HuH-7 (cell line): ENCODE results near the gene COL4A6.
A peak's percentile ranks its signal among the peaks of the same experiment; 100 is the strongest.

Experiments used
- DNase-seq: peaks from one replicate; pipeline ENCODE4 v3.0.0; 2011; ENCODE audit warnings: low spot score

COL4A6 gene

DNA sequence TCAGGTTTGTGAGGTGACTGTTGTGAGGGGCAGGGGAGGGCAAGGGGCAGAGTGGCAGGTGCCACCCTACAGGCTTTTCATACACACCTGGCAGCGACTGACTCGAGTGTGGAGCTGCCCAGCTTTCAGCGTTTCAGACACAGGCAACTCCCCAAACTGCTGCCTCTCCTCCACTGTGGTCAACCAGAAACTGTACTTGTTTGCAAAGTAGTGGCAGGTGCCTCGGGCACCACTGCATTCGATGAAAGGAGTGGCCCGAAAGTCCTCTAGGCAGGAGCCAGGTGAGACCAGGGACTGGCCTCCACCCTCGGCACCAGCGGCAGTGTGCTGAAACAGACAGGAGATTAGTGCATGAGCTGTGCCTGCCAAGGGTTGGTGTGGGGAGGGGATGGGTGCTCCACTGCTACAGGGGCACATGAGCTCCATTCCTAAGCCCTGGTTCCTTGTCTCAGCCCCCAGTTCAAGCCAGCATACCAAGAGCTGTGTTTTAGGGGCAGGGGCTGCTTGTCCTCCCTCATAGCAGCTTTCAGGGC is 281.2 kb downstream of the COL4A6 start:
- DNase-seq, result no peak

DNA sequence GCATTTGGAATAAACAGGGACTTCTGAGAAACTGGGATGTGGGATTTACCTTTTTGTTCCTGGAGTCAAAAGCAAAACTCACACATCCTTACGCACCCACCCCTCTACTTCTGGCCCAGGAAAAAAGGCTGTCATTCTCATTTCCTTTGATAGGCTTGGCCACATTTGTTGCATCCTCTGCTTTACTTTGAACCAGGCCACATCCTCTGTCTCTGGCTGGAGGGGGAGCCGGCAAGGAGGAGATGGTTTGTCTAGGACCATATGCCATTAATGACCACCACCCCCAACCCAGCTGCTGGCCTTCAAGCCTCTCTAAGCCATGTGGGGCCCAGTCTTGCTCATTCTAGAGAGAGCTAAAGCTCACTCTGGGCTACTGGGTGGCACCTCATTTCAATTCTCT is 282.1 kb downstream of the COL4A6 start:
- no peak for DNase-seq

DNA sequence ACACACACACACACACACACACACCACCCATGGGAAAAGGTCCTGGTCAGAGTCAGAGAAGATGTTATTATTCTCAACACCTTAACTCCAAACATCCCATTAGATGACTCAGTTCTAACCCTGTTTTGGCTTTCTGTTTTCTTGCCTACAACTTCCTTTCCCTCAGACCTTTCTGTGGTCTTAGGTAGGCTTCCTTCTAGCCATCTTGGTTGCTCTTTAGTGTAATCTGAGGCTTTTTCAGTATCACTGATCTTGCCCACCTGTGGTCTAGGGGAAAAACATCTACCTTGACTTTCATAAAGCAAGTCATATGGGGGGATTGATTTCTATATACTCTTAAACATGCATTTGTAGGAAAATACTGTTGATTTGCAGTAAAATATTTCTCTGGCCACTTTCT is 289.7 kb downstream of the COL4A6 start:
- DNase-seq, result no peak

DNA sequence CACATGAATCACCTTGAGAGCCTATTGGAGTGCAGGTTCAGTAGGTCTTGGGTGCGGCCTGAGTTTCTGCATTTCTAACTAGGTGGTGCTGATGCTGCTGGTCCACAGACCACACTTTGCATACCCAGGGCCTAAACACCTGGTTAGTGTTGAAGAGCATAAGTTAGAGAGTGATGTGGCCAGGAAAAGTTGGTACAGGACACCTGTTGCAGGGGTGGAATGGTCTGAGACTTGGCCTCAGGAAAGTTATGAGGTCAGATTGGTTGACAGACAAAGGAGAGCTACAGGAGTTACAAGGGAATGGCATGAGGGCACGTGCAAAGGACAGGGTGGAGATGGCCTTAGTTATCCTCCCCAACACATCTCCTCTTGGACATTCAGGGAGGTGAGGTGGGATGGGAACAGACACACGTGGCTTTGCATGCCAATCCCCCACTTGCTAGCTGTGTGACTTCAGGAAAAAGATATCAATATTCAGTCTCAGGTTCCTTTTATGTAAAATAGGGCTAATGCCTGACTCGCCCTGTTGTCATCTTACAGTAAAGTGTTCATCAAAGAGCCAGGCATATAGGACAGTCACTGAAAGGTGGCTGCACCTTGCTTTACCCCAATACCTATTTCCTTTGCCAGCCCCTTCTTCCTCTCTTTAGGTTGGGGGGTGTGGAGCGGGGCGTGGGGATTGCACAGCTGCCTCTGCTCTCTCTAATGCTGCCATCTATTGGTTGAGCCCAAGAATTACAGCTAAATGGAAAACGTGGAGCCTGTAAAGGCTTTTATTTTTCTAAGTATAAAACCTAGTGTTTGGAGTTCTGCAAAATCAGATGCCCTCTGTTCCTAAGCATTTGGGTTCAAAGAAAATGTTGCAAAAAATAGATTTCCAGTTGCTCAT is 299.2 kb downstream of the COL4A6 start:
- peak; percentile 26 for DNase-seq

DNA sequence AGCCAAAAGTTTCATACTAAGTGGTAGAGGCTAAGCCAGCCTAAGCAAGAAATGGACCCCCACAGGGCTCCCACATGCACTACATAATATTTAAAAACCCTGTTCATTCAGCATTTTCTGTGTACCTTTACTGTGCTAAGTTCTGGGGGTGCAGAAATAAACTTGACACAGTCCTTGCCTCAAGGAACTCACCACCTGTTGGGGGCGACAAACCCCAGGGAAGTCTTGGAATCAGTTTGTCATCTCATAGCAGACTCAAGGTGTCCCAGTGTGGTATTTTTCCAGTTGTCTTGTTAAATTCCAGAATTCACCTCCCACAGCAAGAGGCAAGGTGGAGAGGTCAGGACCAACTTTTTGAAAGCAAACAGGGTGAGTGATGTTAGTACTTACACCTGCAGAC is 303.5 kb downstream of the COL4A6 start:
- no peak for DNase-seq

DNA sequence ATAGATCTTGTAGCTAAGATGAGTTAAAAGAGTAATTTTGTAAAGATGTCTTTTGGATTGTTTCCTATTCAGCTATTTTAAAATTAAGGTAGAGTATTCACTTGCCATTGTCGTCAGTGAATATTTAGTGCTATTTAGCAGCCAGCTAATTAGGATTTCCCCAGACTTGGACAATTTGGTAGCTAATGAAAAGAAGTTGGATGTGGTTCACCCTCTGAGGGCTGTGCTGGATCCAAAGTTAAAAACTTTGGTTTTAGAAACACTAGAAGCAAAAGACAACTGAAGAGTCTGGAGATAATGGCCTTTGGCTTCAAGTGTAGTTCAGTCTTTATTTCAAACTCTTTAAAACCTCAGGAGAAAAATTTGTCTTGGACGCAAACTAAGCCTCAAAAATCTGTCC is 305.3 kb downstream of the COL4A6 start:
- no peak for DNase-seq

DNA sequence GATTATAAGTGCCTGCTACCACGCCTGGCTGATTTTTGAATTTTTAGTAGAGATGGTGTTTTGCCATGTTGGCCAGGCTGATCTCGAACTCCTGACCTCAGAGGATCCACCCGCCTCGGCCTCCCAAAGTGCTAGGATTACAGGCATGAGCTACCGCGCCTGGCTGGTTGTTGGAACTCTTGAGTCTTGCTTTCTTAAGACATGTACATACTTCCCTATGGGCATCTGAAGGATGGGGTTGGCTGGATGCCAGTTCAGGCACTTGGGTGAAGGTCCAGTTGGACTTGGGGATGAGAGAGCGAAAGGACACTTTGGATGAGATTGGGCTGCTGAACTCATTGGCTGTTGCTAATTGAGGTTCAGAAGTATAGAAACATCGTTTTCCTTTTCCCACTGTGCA is 306.2 kb downstream of the COL4A6 start:
- no peak for DNase-seq

DNA sequence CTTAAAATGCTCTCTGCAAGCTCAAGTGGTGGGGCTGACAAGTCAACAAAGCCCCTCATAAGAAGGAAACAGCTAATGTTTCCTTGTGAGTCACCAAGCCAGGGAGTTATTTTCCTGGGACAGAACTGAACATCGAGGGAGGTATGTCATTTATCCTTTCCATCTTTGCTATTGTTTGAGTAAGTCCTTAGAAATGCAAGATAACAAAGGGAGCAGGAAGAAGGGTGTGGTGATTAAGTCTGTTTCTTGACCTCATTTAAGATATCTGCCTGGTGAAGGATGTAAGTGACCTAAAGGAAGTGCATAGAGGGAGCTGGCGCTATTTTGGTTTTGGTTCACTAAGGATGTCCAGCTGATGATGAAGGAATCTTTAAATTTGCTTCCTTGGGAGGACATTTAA is 306.8 kb downstream of the COL4A6 start:
- no peak for DNase-seq

DNA sequence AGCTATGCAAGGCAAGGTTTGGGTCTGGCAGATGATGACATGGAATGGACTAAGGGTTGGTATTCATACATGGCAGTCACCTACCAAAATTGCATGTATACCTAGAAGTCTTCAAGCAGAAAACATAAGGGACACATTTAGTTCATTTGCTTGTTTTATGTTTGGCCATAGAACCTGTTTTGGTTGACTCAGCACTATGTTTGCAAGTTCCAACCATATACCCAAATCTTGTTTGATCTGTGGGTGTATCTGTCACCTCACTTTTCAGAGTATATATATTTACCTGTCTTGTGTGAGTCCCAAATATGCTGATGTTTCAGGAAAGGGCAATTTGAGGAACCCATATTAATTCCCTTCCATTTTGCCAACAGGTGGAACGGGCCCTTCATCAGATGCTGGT is 307.3 kb downstream of the COL4A6 start:
- DNase-seq, result no peak

DNA sequence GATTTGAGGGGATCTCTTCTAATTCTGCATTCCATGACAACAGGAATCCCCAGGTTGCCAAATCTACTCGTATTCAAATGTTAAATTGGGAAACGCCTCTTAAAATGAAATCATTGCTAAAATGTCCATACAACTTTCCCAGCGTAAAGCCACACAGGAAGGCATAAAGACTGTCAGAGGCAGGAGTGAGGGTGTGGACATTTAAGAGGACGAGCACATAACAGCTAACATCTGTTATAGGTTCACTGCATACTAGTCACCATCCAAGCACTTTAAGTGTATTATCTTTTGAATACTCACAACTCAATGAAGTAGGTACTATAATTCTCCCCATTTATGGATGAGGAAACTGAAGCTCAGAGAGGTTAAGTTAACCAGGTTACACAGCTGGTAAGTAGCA is 311.1 kb downstream of the COL4A6 start:
- no peak for DNase-seq

DNA sequence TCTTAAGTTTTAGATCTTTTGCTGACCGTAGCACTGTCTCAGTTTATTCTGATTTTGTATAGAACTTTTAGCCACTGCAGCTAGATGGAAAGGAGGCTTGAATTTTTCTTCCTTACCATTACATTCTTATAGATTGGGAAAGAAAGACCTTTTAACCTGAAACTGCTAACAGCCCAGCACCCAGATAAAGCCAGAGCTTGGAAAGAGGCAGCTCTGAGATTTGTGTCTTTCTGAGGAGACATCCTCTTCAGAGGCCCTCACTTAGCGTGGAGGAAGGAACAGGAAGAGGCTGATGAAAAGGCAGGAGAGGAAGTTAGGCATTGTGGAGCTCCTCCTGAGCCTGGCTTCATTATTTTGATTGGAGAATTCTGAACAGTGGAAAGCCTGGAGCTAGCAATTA is 311.6 kb downstream of the COL4A6 start:
- DNase-seq, result no peak

DNA sequence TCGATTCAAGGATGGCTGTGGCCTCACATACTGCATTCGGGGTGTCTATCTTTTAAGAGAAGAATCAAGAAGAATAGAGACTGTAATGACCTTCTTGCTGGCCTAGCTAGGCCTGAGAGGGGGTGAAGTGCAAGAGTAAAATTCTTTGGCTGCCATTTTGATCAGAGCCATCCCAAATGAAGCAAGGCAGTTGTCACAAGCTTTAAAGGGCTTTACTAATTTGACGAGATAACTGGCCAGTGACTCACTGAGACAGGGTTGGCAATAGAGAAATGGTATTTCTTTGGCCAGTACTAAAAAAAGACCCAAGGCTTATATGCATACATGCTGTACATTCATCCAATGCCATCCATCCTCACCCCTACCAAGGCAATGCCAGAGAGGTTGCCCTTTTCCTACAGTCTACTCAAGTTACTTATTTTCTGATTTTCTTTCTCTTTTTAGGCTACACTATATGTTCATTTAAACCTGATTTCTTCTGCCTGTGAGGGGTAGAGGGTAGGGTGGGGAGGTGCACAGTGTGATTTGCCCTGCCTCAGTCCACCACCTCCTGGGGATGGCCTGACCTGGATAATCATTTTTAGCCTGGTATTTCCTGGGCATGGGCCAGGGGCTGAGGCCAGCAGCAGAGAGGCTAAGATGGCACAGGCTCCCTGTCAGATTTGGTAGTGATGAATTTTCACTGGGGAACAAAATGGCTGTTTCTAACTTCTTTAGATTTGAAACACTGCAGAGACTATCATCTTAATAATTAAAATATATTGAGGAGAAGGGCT is 314.4 kb downstream of the COL4A6 start:
- no peak for DNase-seq

DNA sequence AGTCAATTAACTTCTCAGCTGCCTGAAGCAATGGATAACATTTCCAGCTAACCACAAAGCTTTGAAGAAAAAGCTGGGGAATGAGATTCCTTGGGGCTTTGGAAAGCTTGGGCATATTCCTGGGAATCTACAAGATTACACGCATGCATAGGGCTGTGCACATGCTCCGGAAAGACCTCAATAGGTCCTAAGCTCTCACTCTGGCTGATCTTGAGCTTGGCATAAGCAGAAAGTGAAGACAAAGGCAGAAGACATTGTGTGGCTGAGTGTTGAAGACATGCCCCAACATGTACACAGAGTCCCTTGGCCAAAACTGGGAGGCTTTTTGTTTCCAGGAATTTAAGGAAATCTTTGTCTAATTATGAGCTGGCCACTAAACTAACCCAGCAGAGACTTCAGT is 315.5 kb downstream of the COL4A6 start:
- no peak for DNase-seq

DNA sequence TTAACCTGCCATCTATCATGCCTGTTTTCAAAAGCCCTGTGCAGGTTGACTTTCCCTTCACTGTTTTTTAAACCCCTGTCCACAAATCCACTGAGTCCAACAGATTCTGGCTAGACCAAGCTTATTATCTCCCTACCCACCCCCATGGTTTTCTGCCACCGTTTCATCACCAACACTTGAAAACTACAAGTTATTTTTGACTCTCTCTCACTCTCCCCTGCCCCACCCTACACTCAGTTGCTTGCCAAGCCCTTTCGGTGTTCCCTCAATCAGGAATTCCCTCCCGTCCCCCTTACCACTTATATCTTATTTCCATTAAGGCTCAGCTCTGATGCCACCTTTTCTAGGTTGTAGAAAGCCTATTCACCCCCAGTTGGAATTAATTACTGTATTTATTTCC is 316.9 kb downstream of the COL4A6 start:
- DNase-seq, result no peak

DNA sequence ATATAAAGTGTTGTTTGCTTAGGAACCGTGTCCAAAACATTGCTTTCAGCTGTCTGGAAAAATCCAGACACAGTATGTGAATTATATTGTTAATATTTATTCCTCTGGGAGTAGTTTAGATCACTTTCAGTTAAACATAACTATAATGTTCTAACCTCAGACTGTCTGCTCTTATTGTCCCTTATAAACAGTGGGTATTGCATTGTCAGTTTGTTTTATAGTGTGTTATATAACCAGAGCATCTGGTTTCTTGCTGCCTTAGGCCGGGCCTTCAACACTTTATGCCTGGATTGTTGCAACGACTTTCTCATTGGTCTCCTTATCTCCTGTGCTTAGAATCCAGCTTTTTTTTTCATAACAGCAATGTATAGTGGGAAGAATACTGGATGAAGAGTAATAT is 320.2 kb downstream of the COL4A6 start:
- no peak for DNase-seq

DNA sequence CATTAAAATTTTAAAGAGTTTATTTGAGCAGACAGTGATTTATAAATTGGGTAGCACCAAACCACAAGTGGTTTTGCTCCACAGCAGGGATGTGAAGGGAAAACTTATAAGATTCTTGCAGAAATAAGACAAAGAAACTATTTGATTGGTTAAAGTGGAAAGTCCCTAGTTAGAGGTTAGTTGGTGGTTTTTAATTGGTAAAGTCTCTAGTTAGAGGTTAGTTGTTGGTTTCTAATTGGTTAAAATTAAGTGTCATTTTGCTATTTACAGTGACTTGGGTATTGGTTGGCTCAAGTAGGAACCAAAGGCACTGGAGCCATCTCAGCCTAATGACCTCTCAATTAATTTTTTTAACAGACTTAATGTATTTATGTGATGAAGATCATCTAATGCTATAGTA is 323.7 kb downstream of the COL4A6 start:
- DNase-seq, result no peak
